GM12878 (cell line): Measurements from ENCODE around the gene DCP1B.

Experiments used
- EGR1 ChIP-seq, 2 experiments: IDR thresholded peaks; 1 replicate in 1 of 2; 2 replicates in 1 of 2; pipeline ENCODE4 v1.6.1; 2011 to 2012; ENCODE audit warnings: low read depth in 2 of 2, low read length in 2 of 2, borderline replicate concordance in 1 of 2, mild to moderate bottlenecking in 1 of 2, moderate library complexity in 1 of 2
- EZH2 ChIP-seq: IDR thresholded peaks from 2 replicates; pipeline ENCODE4 v1.6.1; 2012; ENCODE audit warnings: low read depth, mild to moderate bottlenecking, control low read depth, inconsistent platforms, low read length, borderline replicate concordance; ENCODE audit not compliant: control insufficient read depth
- POLR2AphosphoS5 ChIP-seq: IDR thresholded peaks from 2 replicates; pipeline ENCODE4 v1.6.1; 2011; ENCODE audit warnings: mild to moderate bottlenecking, low read length, inconsistent platforms
- SIN3A ChIP-seq: IDR thresholded peaks from 2 replicates; pipeline ENCODE4 v1.6.1; 2012; ENCODE audit warnings: low read depth, low read length, improper control_type of control experiment
- TARDBP ChIP-seq: IDR thresholded peaks from 2 replicates; pipeline ENCODE4 v1.6.1; 2016; ENCODE audit warnings: borderline replicate concordance
- WRNIP1 ChIP-seq: IDR thresholded peaks from 2 replicates; pipeline ENCODE4 v1.6.1; 2011; ENCODE audit warnings: low read depth, low read length, improper control_type of control experiment, borderline replicate concordance

DNA sequence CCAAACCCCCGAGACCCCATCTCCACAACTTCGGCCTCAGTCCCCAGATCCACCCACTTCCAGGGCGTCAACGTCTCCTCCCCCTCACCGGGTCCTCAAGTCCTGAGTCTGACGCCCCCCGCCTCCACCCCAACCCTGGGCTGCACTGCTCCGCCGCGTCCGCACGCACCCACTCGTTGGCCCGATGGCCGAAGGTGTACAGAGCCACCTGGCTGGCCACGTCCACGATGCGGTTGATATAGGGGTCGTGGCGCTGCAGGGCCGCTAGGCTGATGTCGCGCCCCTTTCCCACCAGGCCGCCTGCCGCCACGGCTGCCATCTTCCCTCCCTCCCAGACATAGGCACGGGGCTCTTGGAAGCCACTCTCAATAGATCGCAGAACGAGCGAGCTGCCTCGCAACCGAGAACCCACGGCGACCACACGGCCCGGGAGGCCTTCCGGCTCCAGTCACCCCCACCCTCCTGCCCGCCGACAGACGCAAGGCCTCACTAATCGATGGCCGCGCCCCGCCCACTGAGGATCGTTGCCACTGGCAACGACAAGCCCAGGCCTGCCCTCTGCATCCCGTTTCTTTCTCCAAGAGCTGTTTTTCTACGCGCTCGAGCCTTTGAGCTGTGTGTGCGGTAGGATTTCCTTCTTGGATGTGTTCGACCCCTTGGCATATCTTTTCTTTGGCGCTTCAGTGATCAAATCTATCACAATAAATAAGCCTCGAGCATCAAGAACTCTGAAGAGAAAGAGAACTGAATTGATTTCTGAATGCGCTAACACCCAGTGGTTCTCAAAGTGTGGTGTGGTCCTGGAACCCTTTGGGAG, at the start of gene DCP1B:
- no peak for TF ChIP-seq EZH2
- TF ChIP-seq WRNIP1, result 0 out of 2 replicates have a peak, but pooled peaks have one; percentile 74
- TF ChIP-seq TARDBP, result peak; percentile 37; the same call in 1 of the 2 replicates
- TF ChIP-seq POLR2AphosphoS5, result peak; percentile 89
- peak; percentile 78 to 95 for TF ChIP-seq EGR1 (IDR thresholded peaks at IDR 0.05; ENCODE audit: borderline replicate concordance in 1 of 2, low read depth in 2 of 2, low read length in 2 of 2)
- 0 out of 2 replicates have a peak, but pooled peaks have one; percentile 40 for TF ChIP-seq SIN3A
